ENCODE data around the gene PNCK. TPM values are rescaled to one million over a fixed set of nuclear protein-coding genes. Genes with fewer than 3 reads are reported as not detected.

Gene PNCK
- total and polyA plus RNA-seq, 2 of the 13 experiments (the other 11 are each of a cell fraction or from before 2014, with no cell fraction given): 33.1 TPM; not detected in 1

GRCh38 chrX:153626863-153627674, 46.5 kb downstream of the PNCK start (continued):
- TF ChIP-seq ZFP36L1 (CRISPR knock-in tag; IDR thresholded peaks at IDR 0.05) (no peak), ZNF609 (CRISPR knock-in tag; IDR thresholded peaks at IDR 0.05; ENCODE audit: borderline replicate concordance) (peak; percentile 25; the same call in 1 of the 2 replicates), KLF15 (CRISPR knock-in tag; IDR thresholded peaks at IDR 0.05; ENCODE audit: borderline replicate concordance) (no peak), ATF7 (IDR thresholded peaks at IDR 0.05) (no peak), ATF7 (CRISPR knock-in tag; IDR thresholded peaks at IDR 0.05) (no peak), ZNF883 (CRISPR knock-in tag; IDR thresholded peaks at IDR 0.05; ENCODE audit: not compliant biosample characterization) (no peak), ZBTB4 (CRISPR knock-in tag; IDR thresholded peaks at IDR 0.05; ENCODE audit: borderline replicate concordance) (no peak), NR2F2 (IDR thresholded peaks at IDR 0.05; ENCODE audit: borderline replicate concordance, low read depth) (no peak), BCL3 (CRISPR knock-in tag; IDR thresholded peaks at IDR 0.05) (no peak), ZNF646 (CRISPR knock-in tag; IDR thresholded peaks at IDR 0.05) (no peak), PRPF4 (IDR thresholded peaks at IDR 0.05; ENCODE audit: low read depth, low read length, poor library complexity, severe bottlenecking) (no peak)

Measured in HepG2 (cell line).